GM19324 (cell line): ENCODE data around the gene PRPF19.

Source experiments
- ATAC-seq: cut with Tn5 transposase; IDR thresholded peaks from one replicate; pipeline ENCODE4 v1.9.1; 2021; ENCODE audit warnings: mild to moderate bottlenecking, moderate library complexity; ENCODE audit not compliant: unreplicated experiment, low FRiP score

PRPF19 gene

GRCh38 chr11:60924110-60924905, 17.9 kb upstream of the PRPF19 start, which contains the start of gene TMEM132A:
Gene TMEM132A (plus strand): TSS chr11:60924460. CDS start chr11:60924634, 174 bp downstream.
- ATAC-seq: no peak

DNA sequence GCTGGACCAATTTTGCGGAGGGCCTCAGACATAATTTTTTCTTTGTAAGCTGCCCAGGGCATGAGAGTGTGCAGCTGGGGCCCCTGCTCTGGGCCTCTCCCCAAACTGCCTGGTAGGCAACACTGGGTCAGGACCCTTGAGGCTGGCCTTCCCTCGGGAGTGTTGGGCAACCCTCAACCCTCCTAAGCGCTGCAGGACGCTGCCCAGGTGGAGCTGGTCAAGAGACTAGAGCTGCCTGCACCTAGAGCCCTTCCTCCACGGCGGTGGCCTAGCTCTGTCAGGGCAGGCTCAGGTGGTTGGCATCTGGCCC, 17.4 kb upstream of the PRPF19 start:
- no peak for ATAC-seq

GRCh38 chr11:60923326-60923725, 16.9 kb upstream of the PRPF19 start:
- no peak for ATAC-seq

DNA sequence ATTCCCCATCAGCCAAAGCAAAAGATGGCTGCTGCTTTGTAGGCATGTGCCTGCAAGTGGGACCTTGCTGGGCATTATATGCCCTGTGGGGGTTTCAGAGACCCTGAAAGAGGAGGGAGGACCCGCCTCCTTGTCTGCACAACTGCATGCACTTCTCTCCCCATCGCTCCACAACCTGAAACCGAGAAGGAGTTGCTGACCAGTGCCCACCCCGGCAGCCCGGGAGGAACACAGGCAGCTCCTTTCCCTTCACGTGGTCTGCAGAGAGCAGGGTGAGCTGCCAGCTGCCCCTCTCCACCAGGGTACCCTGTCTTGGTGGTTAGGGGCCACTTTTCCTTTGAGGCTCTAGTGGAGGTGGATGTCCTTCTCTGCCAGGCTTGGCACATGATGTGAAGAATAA, 16.5 kb upstream of the PRPF19 start:
- ATAC-seq: no peak

DNA sequence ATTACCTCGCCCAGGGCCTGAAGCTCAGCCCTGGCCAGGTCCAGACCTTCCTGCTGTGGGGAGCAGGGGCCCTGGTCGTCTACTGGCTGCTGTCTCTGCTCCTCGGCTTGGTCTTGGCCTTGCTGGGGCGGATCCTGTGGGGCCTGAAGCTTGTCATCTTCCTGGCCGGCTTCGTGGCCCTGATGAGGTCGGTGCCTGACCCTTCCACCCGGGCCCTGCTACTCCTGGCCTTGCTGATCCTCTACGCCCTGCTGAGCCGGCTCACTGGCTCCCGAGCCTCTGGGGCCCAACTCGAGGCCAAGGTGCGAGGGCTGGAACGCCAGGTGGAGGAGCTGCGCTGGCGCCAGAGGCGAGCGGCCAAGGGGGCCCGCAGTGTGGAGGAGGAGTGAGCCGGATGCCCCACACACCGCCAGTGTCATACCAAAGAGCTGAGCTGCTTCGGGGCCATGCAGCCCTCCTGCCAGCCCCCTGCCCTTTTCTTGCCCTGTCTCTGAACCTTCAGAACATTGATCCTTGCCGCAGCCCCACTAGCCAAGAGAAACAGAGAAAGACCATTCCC, 15.5 kb upstream of the PRPF19 start:
- ATAC-seq: no peak

- ATAC-seq: no peak
These were observed 14.9 kb upstream of the PRPF19 start for GRCh38 chr11:60921259-60921658.

GRCh38 chr11:60919956-60920355, 13.6 kb upstream of the PRPF19 start:
- ATAC-seq: no peak

DNA sequence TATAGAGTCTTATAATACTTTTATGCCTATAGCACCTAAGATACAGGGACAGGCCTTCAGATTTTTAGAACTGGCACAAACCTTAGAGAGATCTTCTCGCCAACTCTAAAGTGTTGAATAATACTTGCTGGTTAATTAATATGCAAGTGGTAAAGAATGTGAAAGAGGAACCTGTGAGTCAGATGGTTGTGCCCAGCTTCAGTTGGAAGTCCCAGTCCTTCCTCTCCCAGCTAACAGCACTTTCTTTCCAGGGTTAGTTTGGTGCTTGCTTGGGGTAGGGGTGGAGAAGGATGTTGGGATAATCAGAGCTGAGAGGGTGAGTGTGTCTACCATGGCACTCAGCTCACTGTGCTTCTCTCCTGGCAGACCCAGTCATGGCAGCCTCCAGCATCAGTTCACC, 12.9 kb upstream of the PRPF19 start:
- ATAC-seq: no peak

GRCh38 chr11:60918939-60919265, 12.5 kb upstream of the PRPF19 start:
- no peak for ATAC-seq

GRCh38 chr11:60918251-60918938, 12.0 kb upstream of the PRPF19 start:
- no peak for ATAC-seq

GRCh38 chr11:60917267-60917666, 10.9 kb upstream of the PRPF19 start:
- ATAC-seq: no peak

DNA sequence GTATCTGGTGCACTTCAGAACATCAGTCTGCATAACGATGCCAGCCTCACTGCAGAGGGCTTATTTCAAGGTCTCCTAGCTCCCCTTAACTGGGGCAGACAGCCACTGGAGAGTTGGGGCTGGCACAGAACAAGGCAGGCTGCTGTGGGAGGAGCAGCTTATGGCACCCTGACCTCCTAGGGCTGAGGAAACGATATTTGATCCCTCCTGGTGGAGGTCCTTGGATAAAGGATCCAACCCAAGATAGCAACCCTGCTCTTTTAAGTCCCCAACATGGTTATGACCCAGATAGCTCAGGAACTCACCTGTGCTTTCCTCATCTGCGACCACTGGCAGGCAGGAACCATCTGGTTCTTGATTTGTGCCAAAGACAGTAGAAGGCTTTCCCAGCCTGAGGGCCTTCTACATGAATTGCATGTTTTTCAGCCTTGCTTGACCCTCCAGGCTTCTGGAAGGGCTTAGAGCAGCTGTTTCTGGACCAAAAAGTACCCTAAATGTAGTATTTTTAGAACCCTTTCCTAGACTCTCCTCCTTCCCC, 10.4 kb upstream of the PRPF19 start:
- ATAC-seq: no peak

GRCh38 chr11:60915248-60915914, 9.0 kb upstream of the PRPF19 start:
- ATAC-seq: peak; percentile 41

DNA sequence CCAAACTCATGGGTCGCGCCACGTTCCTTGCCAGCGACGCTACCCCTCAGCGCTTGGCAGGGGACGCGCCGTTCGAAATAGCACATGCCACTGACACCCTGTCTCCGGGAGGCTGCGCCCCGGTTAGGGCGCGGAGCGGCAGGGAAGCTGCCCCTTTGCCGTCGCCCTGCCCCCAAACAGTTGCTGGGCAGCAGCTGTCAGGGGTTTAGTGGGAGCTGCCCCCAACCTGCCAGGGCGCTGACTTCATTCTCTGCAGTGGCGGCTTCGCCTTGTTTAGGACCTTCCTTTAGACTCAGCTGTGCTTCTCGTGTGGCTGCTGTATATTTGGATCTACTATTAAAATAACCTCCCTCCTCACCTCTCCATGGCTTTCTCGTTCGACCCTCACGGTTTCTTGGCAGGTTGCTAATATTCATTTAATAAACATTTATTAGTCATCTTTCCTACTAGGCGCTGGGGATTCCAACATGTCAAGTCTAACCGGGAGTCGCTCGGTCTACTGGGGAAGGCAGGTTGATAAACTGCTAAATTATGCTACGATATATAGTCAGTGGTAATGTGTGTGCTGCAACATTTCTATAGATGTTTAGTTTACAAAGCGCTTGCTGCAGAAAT, 8.4 kb upstream of the PRPF19 start:
- no peak for ATAC-seq

DNA sequence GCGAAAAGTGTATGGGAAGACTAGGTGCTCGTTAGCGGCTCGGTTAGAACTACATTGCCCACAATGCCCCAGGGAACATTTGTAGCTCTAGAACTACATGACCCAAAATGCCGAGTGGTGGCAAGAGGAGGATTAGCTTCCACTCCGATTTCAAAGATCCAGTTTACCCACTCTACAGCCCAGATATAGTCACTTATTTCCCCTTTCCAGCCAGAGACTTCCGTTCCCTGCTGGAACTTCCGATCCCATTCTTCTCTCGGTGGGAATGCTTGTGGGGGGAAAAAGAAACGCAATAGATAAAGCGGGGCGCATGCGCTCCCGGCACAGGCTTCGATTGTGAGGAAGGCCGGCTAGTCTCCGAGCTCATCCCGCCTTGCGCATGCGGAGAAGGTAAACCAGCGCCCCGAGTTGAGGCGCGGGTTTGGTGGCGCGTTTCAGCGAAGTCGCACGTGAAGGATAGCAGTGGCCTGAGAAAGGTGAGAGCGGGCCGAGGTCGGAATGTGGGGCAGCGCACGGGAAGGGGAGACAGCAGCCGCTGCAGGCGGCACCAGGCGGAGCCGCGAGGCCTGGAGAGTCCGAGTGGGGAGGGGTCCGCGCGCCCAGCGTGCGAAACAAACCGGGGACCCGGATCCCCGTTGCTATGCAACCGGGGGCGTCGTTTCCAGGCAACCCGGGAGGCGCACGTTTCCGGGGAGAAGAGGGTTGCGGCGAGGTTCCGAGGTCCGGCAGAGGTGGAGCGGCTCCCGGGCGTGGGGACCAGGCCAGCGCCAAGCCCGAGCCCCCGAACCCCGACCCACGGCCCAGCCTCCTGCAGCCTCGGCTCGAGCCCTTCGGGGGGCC, 7.6 kb upstream of the PRPF19 start, which contains the start of gene TMEM109:
Gene TMEM109, plus strand, starts transcription at position 366 of the 840 bp plus-strand sequence. CDS start 5,536 bp downstream, outside the sequence.
- peak; percentile 56 for ATAC-seq

GRCh38 chr11:60912851-60913528, 6.6 kb upstream of the PRPF19 start:
- no peak for ATAC-seq

DNA sequence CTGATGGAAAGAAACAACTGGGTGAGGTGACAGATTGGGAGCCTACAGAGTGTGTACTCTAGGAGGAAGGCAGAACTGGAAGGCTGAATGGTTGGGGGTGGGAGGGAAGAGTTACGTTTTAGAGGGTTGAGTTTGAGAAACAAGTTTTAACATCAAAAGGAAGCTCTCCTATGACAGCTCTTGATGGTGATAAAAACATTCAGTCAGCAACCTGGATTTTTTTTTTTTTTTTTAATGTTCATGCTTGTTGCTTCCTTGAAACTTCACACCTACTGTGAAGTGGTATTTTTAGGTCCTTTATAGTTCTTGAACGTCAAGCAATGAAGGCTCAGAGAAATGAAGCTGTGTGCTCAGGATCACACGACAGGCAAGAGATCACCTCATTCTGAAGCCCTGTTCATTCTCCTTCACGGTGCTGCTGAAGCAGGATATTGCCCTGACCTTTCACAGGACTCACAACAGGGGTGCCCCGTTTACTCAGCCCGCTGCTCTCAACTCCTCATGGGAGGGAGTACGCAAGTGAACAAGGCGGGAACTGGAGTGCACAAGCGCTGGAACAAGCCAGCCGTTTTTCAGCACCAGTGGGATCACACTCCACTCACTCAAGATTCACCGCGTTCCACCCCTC, 6.0 kb upstream of the PRPF19 start:
- ATAC-seq: no peak

- no peak for ATAC-seq
These were observed 4.5 kb upstream of the PRPF19 start for GRCh38 chr11:60910711-60911380.
